GM12892 (cell line): ENCODE results near the gene DXO.

Source experiments
- POLR2A ChIP-seq: IDR thresholded peaks from 2 replicates; pipeline ENCODE4 v1.6.1; 2011; ENCODE audit warnings: low read depth, low read length, control low read depth
- POLR2AphosphoS5 ChIP-seq: IDR thresholded peaks from 2 replicates; pipeline ENCODE4 v1.6.1; 2011; ENCODE audit warnings: low read depth, low read length, control low read depth
- TAF1 ChIP-seq: IDR thresholded peaks from 2 replicates; pipeline ENCODE4 v1.6.1; 2011; ENCODE audit warnings: low read depth, mild to moderate bottlenecking, control low read depth, low read length, borderline replicate concordance

GRCh38 chr6:31977816-31978431 is 6.0 kb upstream of the DXO start:
- TF ChIP-seq TAF1 = no peak
- no peak for TF ChIP-seq POLR2AphosphoS5
- TF ChIP-seq POLR2A = no peak
